Stromal cell of bone marrow (primary cell): ENCODE measurements around the gene CLDN34.

Experiments used
- DNase-seq: peaks from one replicate; pipeline ENCODE4 v3.0.0-alpha.2; 2012; ENCODE audit warnings: low read depth

The CLDN34 gene

GRCh38 chrX:9980927-9981326 lies 13.8 kb downstream of the CLDN34 start:
- no peak for DNase-seq

- DNase-seq: no peak
These were observed 16.3 kb downstream of the CLDN34 start for GRCh38 chrX:9983441-9983840.

- no peak for DNase-seq
These were observed 16.7 kb downstream of the CLDN34 start for GRCh38 chrX:9983846-9984245.

GRCh38 chrX:9988762-9989161 lies 21.6 kb downstream of the CLDN34 start:
- no peak for DNase-seq

- no peak for DNase-seq
These were observed 24.9 kb downstream of the CLDN34 start for GRCh38 chrX:9992061-9992460.

GRCh38 chrX:9992724-9993123 lies 25.6 kb downstream of the CLDN34 start:
- no peak for DNase-seq

GRCh38 chrX:9995855-9996339 lies 28.7 kb downstream of the CLDN34 start:
- DNase-seq: peak; percentile 56

GRCh38 chrX:9997041-9997440 lies 29.9 kb downstream of the CLDN34 start:
- no peak for DNase-seq

GRCh38 chrX:9997524-9997923 lies 30.4 kb downstream of the CLDN34 start:
- DNase-seq: no peak

GRCh38 chrX:10001496-10001895 lies 34.3 kb downstream of the CLDN34 start:
- DNase-seq: no peak

- no peak for DNase-seq
These were observed 37.8 kb downstream of the CLDN34 start for GRCh38 chrX:10004832-10005475.

- DNase-seq: no peak
These were observed 38.9 kb downstream of the CLDN34 start for GRCh38 chrX:10006086-10006485.

GRCh38 chrX:10006770-10007169 lies 39.6 kb downstream of the CLDN34 start:
- no peak for DNase-seq

- no peak for DNase-seq
These were observed 40.5 kb downstream of the CLDN34 start for GRCh38 chrX:10007621-10008020.

GRCh38 chrX:10008483-10009056 lies 41.4 kb downstream of the CLDN34 start:
- DNase-seq: no peak

GRCh38 chrX:10009741-10010140 lies 42.6 kb downstream of the CLDN34 start:
- DNase-seq: no peak

- no peak for DNase-seq
These were observed 43.5 kb downstream of the CLDN34 start for GRCh38 chrX:10010686-10011085.

- DNase-seq: no peak
These were observed 44.2 kb downstream of the CLDN34 start for GRCh38 chrX:10011261-10011931.

GRCh38 chrX:10011991-10012390 lies 44.8 kb downstream of the CLDN34 start:
- no peak for DNase-seq

- peak; percentile 70 for DNase-seq
These were observed 47.5 kb downstream of the CLDN34 start for GRCh38 chrX:10014462-10015354.

GRCh38 chrX:10015355-10015722 lies 48.2 kb downstream of the CLDN34 start:
- DNase-seq: no peak

GRCh38 chrX:10015723-10016518 lies 48.8 kb downstream of the CLDN34 start:
- DNase-seq: no peak
